ENCODE measurements around the gene KRT24.
"Not testable (repeated sequence)": the region's sequence is repeated elsewhere in the genome, so short reads cannot be mapped to it uniquely, and the experiment has no call there.

KRT24 gene

DNA sequence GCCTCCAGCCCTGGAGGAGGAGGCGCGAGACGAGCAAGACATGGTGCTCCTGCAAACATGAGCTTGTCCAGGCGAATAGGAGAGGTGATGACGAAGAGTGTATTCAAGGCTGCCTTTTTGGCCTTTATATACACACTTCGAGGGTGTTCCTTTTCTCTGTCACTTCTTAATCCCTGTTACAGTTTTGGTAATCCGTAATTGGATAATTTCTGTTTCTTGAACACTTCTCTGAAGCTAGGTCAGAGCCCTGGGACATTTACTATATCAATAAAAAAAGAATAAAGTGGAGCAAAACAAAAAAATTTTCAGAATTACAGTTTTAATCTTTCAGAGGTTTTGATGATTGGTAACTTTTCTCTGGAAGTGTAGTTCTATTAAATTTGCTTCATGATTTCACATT, at the start of gene KRT24:
KRT24 (minus strand) TSS at position 101 of the 400 bp plus-strand sequence; CDS start at position 42, 59 bp downstream.
- DNase-seq, result no peak

DNA sequence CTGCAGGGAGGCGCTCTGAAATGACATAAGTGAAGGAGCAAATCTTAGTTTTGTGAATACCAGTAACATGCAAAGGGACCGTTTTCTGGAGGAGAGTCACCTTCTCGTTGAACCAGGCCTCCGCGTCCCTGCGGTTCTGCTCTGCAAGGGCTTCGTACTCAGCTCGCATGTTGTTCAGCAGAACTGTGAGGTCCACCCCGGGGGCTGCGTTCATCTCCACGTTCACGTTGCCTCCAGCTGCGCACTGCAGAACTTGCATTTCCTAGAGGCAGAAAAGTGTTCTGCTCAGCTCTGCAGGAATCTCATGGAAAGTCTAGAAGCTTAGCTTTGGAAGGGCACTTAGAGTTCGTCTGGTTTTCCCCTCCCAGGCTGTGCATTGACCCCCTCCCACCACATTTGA, 47.5 kb upstream of the KRT24 start:
- DNase-seq, result no peak

DNA sequence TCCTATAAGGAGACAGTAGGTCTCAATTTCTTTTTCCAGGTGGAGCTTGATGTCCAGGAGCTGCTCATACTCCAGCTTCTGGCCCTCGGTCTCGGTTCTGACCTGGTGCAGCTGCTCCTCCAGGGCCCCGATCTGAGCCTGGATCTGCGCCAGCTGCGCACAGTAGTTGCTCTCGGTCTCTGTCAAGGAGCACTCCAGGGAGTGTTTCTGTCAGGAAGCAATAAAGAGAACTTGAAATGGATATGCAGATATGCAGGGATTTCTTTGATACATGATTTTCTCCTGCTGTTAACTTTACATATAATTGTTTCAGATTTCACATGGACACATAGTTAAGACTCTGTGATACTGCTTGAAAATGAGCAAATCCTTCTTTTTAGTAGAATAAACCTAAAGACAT, 46.8 kb upstream of the KRT24 start:
- DNase-seq, result no peak

DNA sequence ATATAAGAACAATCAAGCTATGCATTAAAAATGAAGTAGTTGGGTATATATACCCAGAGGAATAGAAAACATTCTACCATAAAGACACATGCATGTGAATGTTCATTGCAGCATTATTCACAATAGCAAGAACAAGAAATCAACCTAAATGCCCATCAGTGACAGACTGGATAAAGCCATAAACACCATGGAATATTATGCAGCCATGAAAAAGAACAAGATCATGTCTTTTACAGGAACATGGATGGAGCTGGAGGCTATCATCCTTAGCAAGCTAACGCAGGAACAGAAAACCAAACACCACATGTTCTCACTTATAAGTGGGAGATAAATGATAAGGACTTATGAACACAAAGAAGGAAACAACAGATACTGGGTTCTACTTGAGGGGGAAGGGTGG, 45.1 kb upstream of the KRT24 start:
- DNase-seq, result not testable (repeated sequence)

DNA sequence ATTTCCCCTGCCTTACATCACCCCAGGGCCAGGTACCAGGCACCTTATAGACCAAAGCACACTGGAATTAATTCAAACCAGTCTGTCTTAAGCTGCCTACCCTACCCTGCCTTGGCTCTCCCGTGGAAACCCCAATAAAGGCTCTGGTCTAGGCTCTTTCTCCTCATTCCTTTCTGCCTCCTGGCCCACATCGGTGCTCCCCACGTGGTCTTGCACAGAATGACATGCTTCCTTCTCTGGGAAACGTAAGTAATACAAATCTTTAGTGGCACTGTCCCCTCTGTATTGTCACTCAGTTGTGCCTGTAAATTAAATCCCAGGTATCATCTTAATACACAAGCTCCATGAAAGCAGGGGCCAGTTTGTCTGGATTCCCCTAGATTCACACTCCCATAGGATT, 35.0 kb upstream of the KRT24 start:
- no peak for DNase-seq

DNA sequence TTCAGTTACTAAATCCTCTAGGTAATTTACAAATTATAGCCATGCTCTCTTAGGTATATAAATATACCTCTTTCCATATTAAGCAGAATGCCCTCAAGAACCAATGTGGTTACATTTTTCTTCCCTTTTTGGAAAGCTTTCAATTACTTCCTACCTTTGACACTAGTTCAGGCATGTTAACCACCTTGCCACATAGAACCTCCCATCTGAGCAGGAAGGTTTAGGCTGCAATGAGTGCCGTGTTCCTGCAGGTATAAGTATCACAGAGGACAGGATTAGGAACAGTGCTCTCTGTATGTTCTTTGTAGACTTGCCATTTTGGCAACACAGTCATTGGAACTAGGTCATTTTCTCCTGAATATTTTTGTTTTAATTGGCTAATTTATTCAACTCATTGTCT, 31.5 kb upstream of the KRT24 start:
- DNase-seq, result no peak

DNA sequence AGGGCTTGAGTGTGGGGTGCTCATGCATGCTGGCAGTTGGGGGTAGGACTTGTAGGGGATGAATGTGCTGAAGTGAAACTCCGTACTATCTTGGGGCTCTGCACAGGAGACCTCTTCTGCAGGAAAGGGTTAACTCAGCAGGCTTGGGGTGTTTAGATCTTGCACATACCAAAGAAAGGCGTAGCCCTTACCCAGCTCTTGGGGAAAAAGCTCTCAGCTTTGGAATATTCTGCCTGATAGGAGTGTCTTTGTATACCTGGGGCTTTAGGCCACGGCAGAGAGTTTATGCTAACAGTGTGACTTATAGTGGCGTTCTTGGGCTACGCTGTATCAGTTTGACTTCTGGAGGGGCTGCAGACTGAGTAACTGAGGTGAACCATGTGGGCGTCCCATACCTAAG, 30.5 kb upstream of the KRT24 start:
- DNase-seq, result no peak

DNA sequence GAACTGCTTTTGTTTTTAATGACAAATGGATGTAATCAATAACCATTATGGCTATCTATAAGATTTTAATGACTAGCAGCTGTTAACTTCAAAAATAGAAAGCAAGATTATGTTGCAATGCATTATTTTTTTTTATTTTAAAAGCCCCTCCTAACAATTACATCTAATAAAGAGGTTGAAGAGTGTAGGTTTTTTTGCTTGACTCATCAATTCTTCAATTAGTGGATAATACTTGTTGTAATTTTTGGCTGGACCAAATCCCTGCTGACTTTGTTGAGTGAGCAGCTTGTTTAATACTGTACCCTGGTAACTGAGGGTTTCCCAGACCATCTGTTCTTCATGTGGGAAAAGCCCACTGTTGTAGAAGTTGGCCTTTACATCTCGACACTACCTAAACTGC, 27.4 kb upstream of the KRT24 start:
- DNase-seq, result no peak

DNA sequence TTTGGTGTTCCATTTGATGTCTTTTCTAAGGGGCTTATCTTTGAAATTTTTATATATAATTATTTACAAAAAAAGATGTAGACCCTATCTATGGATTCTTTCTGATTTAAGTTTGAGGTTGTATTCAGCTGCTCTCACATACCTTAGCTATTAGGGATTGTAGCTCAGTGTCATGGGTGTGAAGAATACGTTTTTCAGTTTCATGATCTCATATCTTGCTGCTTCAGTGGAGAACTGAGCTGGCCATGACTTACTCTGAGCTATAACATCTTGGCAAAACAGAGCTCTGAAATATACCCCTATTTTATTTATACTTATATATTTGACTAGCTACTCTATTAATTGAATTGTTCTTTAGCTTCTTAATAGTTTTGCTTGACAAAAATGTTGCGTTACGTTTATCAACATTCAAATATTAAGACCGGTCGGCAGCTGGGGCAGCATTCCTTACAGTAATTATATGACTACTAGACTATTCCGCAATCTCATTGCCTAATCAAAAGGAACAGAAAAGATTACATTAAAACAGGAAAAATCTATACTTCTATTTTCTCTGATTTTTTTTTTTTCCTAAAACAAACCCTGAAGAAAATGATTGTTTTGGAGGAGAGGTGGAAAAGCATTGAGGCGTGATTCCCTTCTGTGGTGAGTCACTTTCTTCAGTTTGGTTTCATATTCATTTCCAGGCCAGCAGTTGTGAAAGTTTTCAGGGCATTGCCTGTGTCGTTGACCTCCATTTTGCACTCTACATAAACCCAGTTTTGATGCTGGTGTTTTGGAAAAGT, 24.1 kb upstream of the KRT24 start:
- DNase-seq, result no peak

DNA sequence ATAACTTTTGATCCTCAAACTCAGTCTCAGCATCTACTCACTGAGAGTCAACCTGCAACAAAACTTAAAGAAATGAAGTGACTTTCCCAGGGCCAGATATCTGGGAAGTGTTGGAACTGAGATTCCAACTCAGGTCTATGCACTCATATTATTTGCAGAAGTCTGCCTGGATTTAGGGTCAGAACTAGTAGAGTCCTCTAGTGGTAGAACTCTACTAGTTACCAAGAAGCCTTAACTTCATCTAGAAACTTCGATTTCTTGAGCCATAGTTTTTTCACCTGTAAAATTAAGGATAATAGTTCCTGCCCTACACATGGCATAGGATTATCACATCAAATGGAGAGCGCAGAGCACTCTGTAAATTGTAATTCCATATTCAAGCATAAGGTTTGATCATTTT, 23.4 kb upstream of the KRT24 start:
- peak in 1 of 2 experiments; percentile 12 for DNase-seq

DNA sequence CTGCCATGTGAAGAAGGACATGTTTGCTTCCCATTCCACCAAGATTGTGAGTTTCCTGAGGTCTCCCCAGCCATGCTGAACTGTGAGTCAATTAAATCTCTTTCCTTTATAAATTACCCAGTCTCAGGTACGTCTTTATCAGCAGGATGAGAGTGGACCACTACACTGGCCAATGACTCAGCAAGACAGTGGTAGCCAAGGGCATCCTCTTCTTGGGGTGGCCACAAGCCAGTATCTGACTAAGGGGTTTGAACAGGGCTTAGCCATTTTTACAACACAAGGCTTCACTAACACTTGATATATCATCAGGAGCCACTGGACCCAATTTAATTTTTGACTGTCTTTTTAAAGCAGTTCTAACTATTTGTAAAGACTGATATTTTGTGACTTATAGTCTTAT, 21.1 kb upstream of the KRT24 start:
- no peak for DNase-seq

DNA sequence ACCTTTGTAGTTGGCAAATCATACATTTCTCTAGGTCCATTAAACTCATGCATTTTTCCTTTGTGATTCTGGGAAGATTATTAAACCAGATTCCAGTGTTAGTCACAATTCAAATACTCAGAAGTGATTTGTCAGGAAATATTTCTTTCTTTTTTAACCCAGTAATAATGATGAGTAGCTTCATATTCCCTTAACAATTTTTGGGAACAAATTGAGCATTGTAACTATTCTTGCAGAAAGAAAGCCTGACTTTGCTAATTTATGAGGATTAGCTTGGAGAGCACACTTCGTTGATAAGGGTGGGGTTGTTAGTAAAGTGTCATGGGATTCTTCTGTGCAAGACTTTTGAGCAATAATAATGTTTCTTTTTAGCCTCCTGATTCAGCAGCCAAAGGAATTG, 18.7 kb upstream of the KRT24 start:
- no peak for DNase-seq

DNA sequence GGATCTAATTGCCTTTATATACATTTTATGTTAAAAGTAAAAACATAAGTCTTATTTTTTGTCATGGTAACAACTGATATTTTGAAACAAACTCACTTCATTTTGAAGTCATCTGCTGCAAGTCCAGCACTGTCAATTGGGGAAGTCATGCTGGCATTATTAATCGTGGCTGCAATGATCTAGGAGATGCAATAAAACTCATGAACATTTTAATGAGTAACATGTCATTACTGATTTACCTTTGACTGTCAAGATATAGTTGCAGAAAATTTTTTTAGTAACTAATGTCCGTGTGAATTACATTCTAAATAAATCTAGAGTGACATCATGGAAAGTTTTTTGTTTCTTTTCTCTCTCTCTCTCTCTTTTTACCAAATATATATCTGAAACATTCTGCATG, 17.3 kb upstream of the KRT24 start:
- no peak for DNase-seq

DNA sequence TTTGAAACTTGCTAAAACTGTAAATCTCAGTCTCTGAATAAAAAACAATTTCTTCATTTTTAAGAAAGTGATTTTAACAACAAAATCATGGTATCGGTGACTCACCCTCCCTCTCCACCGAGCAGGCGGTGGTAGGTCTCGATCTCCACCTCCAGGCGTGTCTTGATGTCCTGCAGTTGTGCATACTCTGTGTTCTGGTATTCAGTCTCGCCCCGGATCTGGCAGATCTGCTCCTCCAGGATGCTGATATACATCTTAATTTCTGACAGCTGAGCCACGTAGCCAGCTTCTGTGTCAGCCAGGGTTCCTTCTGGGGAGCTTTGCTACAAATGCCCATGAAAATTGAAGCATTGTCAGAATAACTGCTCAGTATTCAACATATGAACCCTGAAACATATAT, 15.4 kb upstream of the KRT24 start:
- no peak for DNase-seq

DNA sequence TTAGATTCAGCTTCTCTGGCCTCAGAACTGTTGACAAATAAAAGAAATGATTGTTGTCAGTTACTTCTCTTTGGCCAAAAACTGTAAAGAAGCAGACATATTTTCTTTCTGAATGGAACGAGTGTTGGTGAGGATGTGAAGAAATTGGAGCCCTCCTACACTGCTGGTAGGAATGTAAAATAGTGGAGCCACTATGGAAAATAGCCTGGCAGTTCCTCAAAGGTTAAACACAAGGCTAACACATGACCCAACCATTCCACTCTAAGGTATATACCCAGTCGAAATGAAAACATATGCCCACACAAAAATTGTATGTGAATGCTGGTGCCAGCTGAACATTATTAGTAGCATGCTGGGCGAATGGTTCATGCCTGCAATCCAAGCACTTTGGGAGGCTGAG, 14.2 kb upstream of the KRT24 start:
- no peak for DNase-seq

DNA sequence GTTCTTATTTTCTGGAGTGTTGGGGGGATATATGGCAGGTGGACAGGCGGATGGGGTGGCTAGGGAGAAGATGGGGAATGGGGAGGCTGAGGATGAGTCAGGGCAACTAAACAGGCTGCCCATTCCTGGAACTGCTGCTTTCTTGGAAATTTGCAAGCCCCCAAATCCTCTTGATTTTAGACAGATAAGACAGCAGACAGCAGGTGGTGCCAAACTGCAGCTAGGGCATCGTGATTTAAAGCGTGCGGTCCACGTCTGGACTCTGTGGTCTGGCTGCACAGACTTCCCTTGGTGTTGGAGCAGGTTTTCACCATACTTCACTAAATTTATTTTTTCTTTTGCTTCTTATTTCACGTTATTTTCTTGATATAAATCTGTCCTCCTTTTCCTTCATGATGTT, 10.9 kb upstream of the KRT24 start:
- no peak for DNase-seq

DNA sequence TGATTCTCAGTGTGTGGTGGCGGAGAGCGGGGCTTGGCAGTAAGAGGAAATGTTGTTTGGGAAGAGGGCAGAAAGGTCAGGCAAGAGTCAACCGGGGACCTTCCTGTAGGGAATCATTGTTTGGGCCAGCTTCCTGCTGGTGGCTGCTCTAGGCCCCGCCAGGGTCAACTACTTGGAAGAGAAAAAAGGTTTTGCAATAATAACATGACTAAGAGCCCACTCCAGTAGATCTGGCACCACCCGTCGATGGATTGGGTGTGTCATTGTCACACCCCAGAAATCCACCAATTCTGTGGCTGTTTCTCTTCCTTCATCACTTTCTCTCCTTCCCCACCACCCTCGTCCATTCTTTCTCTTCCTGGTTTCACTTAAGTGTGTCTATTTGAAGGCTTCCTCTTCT, 4.2 kb upstream of the KRT24 start:
- DNase-seq, result no peak

DNA sequence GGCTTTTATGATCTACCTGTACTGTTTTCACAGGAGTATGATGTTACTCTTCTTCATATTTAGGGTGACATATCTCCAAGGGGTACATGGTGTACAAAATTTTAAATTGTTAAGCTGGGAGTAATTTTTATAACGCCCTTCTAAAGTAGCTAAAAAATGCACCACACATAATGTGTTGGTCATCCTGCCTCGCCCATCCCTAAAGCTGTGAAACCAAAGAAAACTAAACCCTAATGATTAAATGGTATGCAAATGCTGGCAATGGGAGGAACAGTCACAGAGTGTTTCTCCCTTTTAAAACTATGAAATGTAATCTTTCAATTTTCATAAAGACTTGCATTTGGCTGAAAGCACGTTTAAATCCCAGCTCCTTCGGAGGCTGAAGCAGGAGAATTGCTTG, 2.0 kb upstream of the KRT24 start:
- DNase-seq, result no peak

DNA sequence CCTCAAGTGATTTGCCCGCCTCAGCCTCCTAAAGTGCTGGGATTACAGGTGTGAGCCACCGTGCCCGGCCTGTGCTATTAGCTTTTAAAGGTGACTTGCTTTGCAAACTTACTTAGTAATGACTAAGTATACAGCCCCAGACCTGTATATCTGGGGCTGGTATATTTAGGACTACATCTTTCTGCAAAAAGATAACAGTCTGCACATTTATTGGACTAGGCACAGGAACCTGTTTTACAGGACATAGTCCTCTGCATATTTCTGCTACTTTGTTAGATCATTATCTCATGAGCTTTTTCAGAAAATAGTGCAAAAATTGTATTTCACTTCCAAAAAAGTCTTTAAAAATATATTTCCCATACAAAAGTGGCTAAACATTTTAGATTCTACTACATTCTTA, 1.3 kb downstream of the KRT24 start:
- no peak for DNase-seq

DNA sequence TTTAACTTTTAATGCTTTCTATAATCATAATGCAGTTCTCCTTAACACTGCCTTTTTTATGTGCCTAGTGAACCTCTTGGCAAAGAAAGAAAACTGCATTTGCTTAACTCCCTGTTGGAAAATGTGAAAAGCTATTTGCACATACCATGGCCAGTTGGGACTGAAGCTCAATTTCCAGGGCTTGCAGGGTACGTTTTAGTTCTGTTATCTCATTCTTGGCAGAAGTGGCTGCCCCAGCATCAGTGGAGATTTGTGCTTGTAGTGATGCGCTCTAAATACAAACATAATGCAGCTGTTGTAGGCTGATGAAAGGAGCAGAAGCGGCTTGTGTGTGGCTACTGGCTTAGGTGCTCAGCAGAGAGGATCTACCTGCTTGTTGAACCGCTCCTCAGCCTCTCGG, 3.7 kb downstream of the KRT24 start:
- DNase-seq, result no peak

DNA sequence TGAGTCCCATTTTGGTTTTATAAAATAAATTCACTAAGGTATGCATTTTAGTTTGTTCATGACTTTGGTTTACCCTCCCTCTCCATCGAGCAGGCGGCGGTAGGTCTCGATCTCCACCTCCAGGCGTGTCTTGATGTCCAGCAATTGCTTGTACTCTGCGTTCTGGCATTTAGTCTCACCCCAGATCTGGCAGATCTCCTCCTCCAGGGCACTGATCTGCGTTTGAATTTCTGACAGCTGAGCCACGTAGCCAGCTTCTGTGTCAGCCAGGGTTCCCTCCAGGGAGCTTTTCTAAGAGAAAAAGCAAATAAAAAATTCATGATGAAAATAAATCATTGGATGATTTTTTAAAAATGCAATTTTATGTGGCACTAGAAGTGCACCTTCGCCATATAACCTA, 4.2 kb downstream of the KRT24 start:
- no peak for DNase-seq

DNA sequence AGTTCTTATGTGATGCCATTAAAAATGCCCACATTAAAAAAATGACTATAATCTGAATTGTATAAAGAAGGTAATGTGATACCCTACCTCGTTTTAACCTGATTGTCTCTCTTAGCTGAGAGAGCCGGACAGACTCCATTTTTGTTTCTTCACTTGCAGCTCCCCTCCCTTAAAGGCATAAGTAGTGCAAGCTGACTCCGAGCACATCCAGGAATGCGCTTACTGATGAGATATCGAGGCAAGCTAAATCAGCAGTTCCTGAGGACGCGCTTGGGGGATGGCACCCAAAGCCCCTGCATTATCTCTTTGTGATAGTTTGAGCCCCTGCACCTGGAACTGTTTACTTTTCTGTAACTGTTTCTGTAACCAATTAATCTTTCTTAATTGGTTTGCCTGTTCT, 6.3 kb downstream of the KRT24 start:
- DNase-seq, result no peak

DNA sequence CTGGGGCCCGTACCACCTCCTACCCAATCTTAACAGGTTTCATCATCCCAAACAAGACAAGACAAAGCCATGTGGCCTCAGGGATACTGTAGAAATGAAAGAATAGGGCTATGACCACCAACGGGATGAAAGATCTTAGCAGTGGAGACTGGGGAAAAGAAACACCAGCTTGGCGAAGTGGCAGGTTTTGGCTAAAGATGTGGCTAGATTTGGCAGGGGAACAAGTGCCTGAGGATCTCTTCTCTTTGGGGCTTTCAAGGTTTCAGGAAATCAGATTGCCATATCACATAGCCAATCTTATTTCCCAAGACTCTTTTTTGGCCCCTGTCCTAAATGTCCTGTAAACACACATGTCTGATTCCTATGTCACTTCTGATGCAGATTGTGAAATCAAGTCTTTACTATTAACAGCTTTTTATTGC, 6.9 kb downstream of the KRT24 start:
- DNase-seq, result no peak

DNA sequence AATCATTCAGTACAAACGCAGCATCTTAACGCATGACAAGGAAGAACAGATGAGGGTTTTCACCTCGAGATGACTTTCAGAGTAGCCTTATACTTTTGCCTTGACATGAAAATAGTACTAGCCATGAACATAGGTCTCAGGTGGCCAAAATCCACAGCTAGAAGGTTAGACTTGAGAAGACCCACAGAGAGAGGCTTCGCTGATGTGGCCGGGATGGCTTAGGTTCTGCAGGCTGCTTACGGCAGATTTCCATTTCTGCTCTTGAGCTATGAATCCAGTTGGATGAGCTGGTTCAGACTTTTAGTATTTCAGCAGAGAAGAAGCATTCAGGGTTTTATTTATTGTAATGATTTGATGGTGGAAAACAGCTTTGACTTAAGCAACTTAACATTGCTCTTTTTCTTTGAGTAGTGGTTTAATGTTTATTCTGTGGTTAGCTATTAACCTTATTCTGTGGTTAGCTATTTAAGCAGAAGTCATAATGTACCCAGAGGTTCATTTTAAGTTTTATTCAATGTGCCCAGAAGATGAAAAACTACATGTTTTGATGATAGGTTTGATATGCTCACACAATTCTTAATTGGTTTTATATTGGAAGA, 7.6 kb downstream of the KRT24 start:
- DNase-seq, result no peak

DNA sequence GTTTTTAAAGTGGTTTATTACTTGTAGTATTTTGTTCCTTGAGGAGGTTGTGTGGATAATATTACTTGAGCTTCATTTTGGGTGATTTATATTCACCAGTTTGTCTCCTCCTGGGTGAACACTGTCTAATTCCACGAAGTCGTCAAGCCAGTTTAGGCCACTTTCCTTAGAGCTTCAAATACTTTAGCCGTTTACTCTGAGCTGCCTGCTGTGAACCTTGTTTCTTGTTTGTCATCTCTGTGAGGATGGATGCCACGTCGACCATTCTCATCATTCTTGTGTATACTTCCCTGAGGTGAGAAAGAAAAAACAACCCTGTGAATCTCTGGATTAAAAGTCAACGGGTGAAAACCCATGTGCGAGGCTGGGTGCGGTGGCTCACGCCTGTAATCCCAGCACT, 9.0 kb downstream of the KRT24 start:
- no peak for DNase-seq
